ENCODE data around the gene ALOX5.

Gene ALOX5

GRCh38 chr10:45404087-45404769 is 30.2 kb downstream of the ALOX5 start:
- TF ChIP-seq, protein P1, sequence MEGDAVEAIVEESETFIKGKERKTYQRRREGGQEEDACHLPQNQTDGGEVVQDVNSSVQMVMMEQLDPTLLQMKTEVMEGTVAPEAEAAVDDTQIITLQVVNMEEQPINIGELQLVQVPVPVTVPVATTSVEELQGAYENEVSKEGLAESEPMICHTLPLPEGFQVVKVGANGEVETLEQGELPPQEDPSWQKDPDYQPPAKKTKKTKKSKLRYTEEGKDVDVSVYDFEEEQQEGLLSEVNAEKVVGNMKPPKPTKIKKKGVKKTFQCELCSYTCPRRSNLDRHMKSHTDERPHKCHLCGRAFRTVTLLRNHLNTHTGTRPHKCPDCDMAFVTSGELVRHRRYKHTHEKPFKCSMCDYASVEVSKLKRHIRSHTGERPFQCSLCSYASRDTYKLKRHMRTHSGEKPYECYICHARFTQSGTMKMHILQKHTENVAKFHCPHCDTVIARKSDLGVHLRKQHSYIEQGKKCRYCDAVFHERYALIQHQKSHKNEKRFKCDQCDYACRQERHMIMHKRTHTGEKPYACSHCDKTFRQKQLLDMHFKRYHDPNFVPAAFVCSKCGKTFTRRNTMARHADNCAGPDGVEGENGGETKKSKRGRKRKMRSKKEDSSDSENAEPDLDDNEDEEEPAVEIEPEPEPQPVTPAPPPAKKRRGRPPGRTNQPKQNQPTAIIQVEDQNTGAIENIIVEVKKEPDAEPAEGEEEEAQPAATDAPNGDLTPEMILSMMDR (IDR thresholded peaks at IDR 0.05), result no peak

DNA sequence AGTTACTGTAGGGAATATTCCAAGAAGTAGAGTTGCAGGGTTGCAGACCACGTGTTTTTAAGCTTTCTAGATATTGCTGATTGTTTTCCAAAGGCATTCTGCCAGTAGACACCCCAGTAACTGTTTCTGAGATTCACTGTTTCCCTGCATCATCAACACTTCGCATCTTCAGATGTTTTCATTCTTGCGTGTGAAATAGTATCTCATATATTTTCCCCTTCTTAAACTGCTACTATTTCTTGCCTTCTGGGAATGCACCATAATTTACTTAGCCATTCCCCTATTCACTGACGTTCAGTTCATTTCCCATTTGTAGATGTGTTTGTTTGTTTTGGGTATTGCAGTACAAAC is 30.7 kb downstream of the ALOX5 start:
- TF ChIP-seq, protein P1 (IDR thresholded peaks at IDR 0.05), result no peak

DNA sequence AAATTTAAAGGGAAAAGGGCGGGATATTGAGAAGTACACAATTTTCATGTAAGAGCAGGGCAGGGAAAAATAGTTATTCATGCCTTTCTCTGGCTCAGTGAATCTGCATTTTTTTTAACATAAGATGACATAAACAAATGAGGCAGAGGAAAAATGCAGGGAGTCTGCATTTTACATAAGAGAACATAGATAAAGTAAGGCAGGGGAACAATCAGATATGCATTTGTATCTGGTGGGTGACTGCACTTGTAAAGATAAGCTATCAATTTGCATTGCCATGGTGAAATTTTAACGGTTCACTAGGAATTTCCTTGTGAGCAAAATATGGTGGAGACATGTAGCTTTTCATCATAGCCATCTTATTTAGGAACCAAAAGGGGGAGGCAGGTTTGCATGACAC is 33.5 kb downstream of the ALOX5 start:
- TF ChIP-seq, protein P1 (IDR thresholded peaks at IDR 0.05), result no peak

DNA sequence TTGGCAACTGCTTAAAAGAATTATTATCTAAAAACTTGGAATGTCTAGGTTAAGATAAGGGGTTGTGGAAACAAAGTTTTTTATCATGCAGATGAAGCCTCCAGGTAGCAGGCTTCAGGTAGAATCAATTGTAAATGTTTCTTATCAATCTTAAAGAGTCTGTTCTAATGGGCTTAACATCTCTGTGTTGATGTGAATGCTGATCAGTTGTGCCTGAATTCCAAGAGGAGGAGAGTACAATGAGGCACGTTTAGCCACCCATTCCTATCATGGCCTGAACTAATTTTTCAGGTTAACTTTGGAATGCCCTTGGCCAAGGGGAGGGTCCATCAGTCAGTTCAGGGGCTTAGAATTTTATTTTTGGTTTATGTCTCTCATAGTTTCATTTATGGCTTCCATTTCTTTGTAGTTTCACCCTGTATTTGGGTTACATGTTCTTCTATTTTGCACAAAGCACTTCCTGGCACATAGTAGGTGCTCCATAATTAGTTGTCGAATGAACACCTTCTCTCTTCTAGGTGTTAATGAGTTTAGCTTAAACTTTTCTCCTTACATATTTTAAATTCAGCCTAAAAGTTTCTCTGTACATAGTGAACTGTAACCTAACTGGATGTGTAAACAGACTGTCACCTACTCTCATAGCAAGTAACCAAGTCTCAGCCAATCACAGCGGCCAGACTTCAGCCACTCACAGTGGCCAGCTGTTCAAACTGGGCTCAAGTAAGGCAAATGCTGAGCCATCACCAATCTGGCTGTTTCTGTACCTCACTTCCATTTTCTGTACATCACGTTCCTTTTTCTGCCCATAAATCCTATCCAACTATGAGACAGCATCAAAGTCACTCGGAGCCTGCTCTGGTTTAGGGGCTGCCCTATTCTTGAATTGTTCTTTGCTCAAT is 34.7 kb downstream of the ALOX5 start:
- TF ChIP-seq, protein P1 (IDR thresholded peaks at IDR 0.05), result no peak

DNA sequence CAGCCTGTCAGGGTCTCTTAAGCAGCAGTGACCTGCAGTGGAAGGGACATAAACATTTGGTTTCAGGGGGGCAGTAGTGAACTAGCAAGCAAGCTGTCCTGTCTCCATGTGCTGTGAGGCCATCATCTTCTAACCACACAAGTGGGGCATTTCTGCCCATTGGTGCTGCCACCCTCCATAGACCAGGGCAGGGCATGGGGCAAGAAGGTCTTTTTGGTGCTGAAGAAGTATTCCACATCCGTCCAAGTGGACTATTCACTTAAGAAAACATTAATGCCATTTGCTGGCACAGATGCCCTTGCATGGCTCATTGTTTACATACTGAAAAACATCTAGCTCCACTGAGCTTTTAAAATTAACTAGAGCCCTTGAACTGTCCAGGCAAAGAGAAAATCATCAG is 35.8 kb downstream of the ALOX5 start:
- TF ChIP-seq, protein P1 (IDR thresholded peaks at IDR 0.05), result no peak

- TF ChIP-seq, protein P1 (IDR thresholded peaks at IDR 0.05), result no peak
These were observed 36.4 kb downstream of the ALOX5 start for GRCh38 chr10:45410489-45410806.

GRCh38 chr10:45410807-45411606 is 37.0 kb downstream of the ALOX5 start:
- TF ChIP-seq, protein P1 (IDR thresholded peaks at IDR 0.05), result no peak

Data from LNCAP (cell line).